ENCODE results near the gene NAV2. TPM values are rescaled to one million over a fixed set of nuclear protein-coding genes. Genes with fewer than 3 reads are reported as not detected.

The NAV2 gene
- total and polyA plus RNA-seq, 2 experiments from 2014 or later, result 26.0 to 45.0 TPM

- TF ChIP-seq ZNF462 (CRISPR knock-in tag; IDR thresholded peaks at IDR 0.05) (no peak), NANOG (IDR thresholded peaks at IDR 0.05; ENCODE audit: borderline replicate concordance) (no peak), STAT1 (IDR thresholded peaks at IDR 0.05; ENCODE audit: unreplicated experiment) (no peak), CTCF (conservative IDR thresholded peaks at IDR 0.05; ENCODE audit: low read depth in 2 of 2) (no peak)
Measured at GRCh38 chr11:19718951-19719350, 6.3 kb downstream of the NAV2 start (continued).

GRCh38 chr11:19719960-19720359, 7.3 kb downstream of the NAV2 start:
- H3K4me3 ChIP-seq, result no peak overlapping the region
- Mint-ChIP-seq H3K27me3 (ENCODE audit: insufficient read depth, low read depth, poor library complexity) (peaks cover 15% of the 10 kb centered on the region), H3K36me3 (ENCODE audit: low read depth) (no peaks in the 10 kb centered on the region), H3K4me1 (peaks cover 2% of the 10 kb centered on the region), H3K9me3 (no peaks in the 10 kb centered on the region), H3K4me3 (no peak overlapping the region), H3K27ac (no peak overlapping the region)
- H3K36me3 ChIP-seq (ENCODE audit: insufficient read depth), result no peaks in the 10 kb centered on the region
- peaks cover 15% of the 10 kb centered on the region for H3K27me3 ChIP-seq (ENCODE audit: insufficient read depth)
- no peaks in the 10 kb centered on the region for H3F3A ChIP-seq (replicated peaks; ENCODE audit: low read depth)
- H3K4me2 ChIP-seq, result no peak overlapping the region
- H2AFZ ChIP-seq, result no peak overlapping the region
- H3K79me2 ChIP-seq (replicated peaks; ENCODE audit: insufficient read depth), result no peaks in the 10 kb centered on the region
- H3K9me2 ChIP-seq (ENCODE audit: insufficient read depth), result no peaks in the 10 kb centered on the region
- H4K20me1 ChIP-seq (replicated peaks; ENCODE audit: insufficient read depth), result no peaks in the 10 kb centered on the region
- H3K27ac ChIP-seq (ENCODE audit: low read depth), result no peak overlapping the region
- ATAC-seq, result no peak
- H3K4me1 ChIP-seq (ENCODE audit: insufficient read depth), result peaks cover under 1% of the 10 kb centered on the region; the same call in 1 of the 2 replicates
- DNase-seq (ENCODE audit: low spot score), result no peak
- TF ChIP-seq STAT1 (IDR thresholded peaks at IDR 0.05; ENCODE audit: unreplicated experiment), result no peak
- no peak for TF ChIP-seq CREB1 (CRISPR knock-in tag; IDR thresholded peaks at IDR 0.05; ENCODE audit: low read depth)
- TF ChIP-seq NANOG (IDR thresholded peaks at IDR 0.05; ENCODE audit: borderline replicate concordance), result no peak
- no peak for TF ChIP-seq ZNF331 (CRISPR knock-in tag; IDR thresholded peaks at IDR 0.05; ENCODE audit: low read depth)
- no peak for TF ChIP-seq CTCF (conservative IDR thresholded peaks at IDR 0.05; ENCODE audit: low read depth in 2 of 2)
- no peak for TF ChIP-seq POLR2AphosphoS5 (IDR thresholded peaks at IDR 0.05; ENCODE audit: low read depth)
- TF ChIP-seq ETS1 (IDR thresholded peaks at IDR 0.05), result no peak
- TF ChIP-seq JUNB (IDR thresholded peaks at IDR 0.05; ENCODE audit: unreplicated experiment), result no peak

Measured in GM23338 (cell line).